ENCODE data around the gene ATXN1.
A peak's percentile ranks its signal among the peaks of the same experiment; 100 is the strongest.

The ATXN1 gene

GRCh38 chr6:16512544-16513290, 248.5 kb downstream of the ATXN1 start:
- no peak for TF ChIP-seq CTCF (IDR thresholded peaks at IDR 0.05; ENCODE audit: borderline replicate concordance, insufficient read depth, low read depth, low read length)
- no peak overlapping the region for H3K4me3 ChIP-seq (ENCODE audit: low read depth, low read length)

GRCh38 chr6:16511723-16512489, 249.4 kb downstream of the ATXN1 start:
- H3K4me3 ChIP-seq (ENCODE audit: low read depth, low read length): no peak overlapping the region
- no peak for TF ChIP-seq CTCF (IDR thresholded peaks at IDR 0.05; ENCODE audit: borderline replicate concordance, insufficient read depth, low read depth, low read length)

GRCh38 chr6:16511040-16511660, 250.1 kb downstream of the ATXN1 start:
- peak; percentile 52; the same call in 1 of the 2 replicates for TF ChIP-seq CTCF (IDR thresholded peaks at IDR 0.05; ENCODE audit: borderline replicate concordance, insufficient read depth, low read depth, low read length)
- no peak overlapping the region for H3K4me3 ChIP-seq (ENCODE audit: low read depth, low read length)

- no peak overlapping the region for H3K4me3 ChIP-seq (ENCODE audit: low read depth, low read length)
- TF ChIP-seq CTCF (IDR thresholded peaks at IDR 0.05; ENCODE audit: borderline replicate concordance, insufficient read depth, low read depth, low read length): no peak
Measured at GRCh38 chr6:16510245-16510644, 251.0 kb downstream of the ATXN1 start.

GRCh38 chr6:16508959-16509358, 252.3 kb downstream of the ATXN1 start:
- no peak overlapping the region for H3K4me3 ChIP-seq (ENCODE audit: low read depth, low read length)
- TF ChIP-seq CTCF (IDR thresholded peaks at IDR 0.05; ENCODE audit: borderline replicate concordance, insufficient read depth, low read depth, low read length): no peak

- H3K4me3 ChIP-seq (ENCODE audit: low read depth, low read length): no peak overlapping the region
- no peak for TF ChIP-seq CTCF (IDR thresholded peaks at IDR 0.05; ENCODE audit: borderline replicate concordance, insufficient read depth, low read depth, low read length)
Measured at GRCh38 chr6:16505711-16506357, 255.4 kb downstream of the ATXN1 start.

Measured in GM12875 (cell line).